Lower leg skin (tissue), 4 donors: ENCODE measurements around the gene SLCO2B1. TPM values are rescaled to one million over a fixed set of nuclear protein-coding genes. Genes with fewer than 3 reads are reported as not detected.

Experiments used
- DNase-seq, 2 donors: peaks; one replicate each; pipeline ENCODE4 v3.0.0-alpha.2; 2019; ENCODE audit warnings: low spot score in 2 of 2
- H3K4me3 ChIP-seq: fragments of 200-600 bp; sonication (generic); 2 replicates; pipeline ENCODE4 v1.5.1; 2017; ENCODE audit warnings: mild to moderate bottlenecking, low read depth; ENCODE audit not compliant: poor library complexity, severe bottlenecking
- CTCF ChIP-seq, 3 donors: fragments of 450-650 bp; IDR thresholded peaks; one replicate each; pipeline ENCODE4 v1.5.1; 2016; ENCODE audit warnings: antibody characterized with exemption in 3 of 3, mild to moderate bottlenecking in 3 of 3, moderate library complexity in 2 of 3
- POLR2A ChIP-seq, 2 donors: fragments of 450-650 bp; IDR thresholded peaks; one replicate each; pipeline ENCODE4 v1.6.1; 2016 to 2017; ENCODE audit warnings: antibody characterized with exemption in 2 of 2, mild to moderate bottlenecking in 1 of 2, moderate library complexity in 1 of 2
- WGBS, 2 donors: methylation state at CpG; one replicate each; pipeline ENCODE4 v1.1.5; 2018; 5-methylcytosine and 5-hydroxymethylcytosine counted together
- intact Hi-C: fragments of 100-400 bp; cut with DNase I; formaldehyde crosslinking; loops from one replicate; pipeline ENCODE4 v1.15.0; 2023; ENCODE audit warnings: low total_unique reads
- total RNA-seq, 4 donors: library from RNA; depleted of rRNA; stranded (reverse); fragments of >200 nt; gene quantifications; one replicate each; pipeline ENCODE4 v1.1.0, GENCODE V29; 2016

Gene SLCO2B1
- total RNA-seq, 4 donors from 2014 or later = 5.0 to 20.9 (median 12.5) TPM

GRCh38 chr11:75214411-75214821, 63.5 kb downstream of the SLCO2B1 start:
- 2 to 3% methylated on average over 8 of the region's 8 CpGs for WGBS, 2 donors
- TF ChIP-seq POLR2A (IDR thresholded peaks at IDR 0.05) = no peak
- TF ChIP-seq CTCF (IDR thresholded peaks at IDR 0.05) = no peak
- no peak overlapping the region for H3K4me3 ChIP-seq
- intact Hi-C loops = no loop called here
- DNase-seq = peak in 1 of 2 donors; percentile 58

GRCh38 chr11:75214843-75215242, 63.9 kb downstream of the SLCO2B1 start:
- no peak overlapping the region for H3K4me3 ChIP-seq
- no peak for DNase-seq
- TF ChIP-seq CTCF (IDR thresholded peaks at IDR 0.05) = no peak
- no peak for TF ChIP-seq POLR2A (IDR thresholded peaks at IDR 0.05)
- intact Hi-C loops = no loop called here

GRCh38 chr11:75219869-75220268, 69.0 kb downstream of the SLCO2B1 start:
- no peak for TF ChIP-seq CTCF (IDR thresholded peaks at IDR 0.05)
- no peak for TF ChIP-seq POLR2A (IDR thresholded peaks at IDR 0.05)
- DNase-seq = no peak
- no peak overlapping the region for H3K4me3 ChIP-seq
- WGBS, 2 donors = 55% methylated on average over 2 of the region's 2 CpGs
- intact Hi-C loops = no loop called here

GRCh38 chr11:75223954-75224643, 73.2 kb downstream of the SLCO2B1 start:
- no peak overlapping the region for H3K4me3 ChIP-seq
- no peak for TF ChIP-seq CTCF (IDR thresholded peaks at IDR 0.05)
- TF ChIP-seq POLR2A (IDR thresholded peaks at IDR 0.05) = no peak
- intact Hi-C loops = no loop called here
- WGBS, 2 donors = 73 to 75% methylated on average over 5 of the region's 5 CpGs
- DNase-seq = no peak

GRCh38 chr11:75225794-75226193, 74.9 kb downstream of the SLCO2B1 start:
- 66 to 82% methylated on average over 4 of the region's 4 CpGs for WGBS, 2 donors
- intact Hi-C loops = no loop called here
- DNase-seq = no peak
- TF ChIP-seq CTCF (IDR thresholded peaks at IDR 0.05) (no peak), POLR2A (IDR thresholded peaks at IDR 0.05) (no peak)
- no peak overlapping the region for H3K4me3 ChIP-seq

- TF ChIP-seq CTCF (IDR thresholded peaks at IDR 0.05) (no peak), POLR2A (IDR thresholded peaks at IDR 0.05) (no peak)
- WGBS, 2 donors = 61 to 72% methylated on average over 2 of the region's 2 CpGs
- H3K4me3 ChIP-seq = no peak overlapping the region
- DNase-seq = peak in 1 of 2 donors; percentile 45
- intact Hi-C loops = no loop called here
Observed at GRCh38 chr11:75229466-75229865, 78.6 kb downstream of the SLCO2B1 start.
